Measurements from ENCODE around the gene MAP6. TPM values are rescaled to one million over a fixed set of nuclear protein-coding genes. Genes with fewer than 3 reads are reported as not detected.

MAP6 gene
- total and polyA plus RNA-seq, 2 of the 13 experiments (the other 11 are each of a cell fraction or from before 2014, with no cell fraction given), result 0.04 TPM; not detected in 1

GRCh38 chr11:75579841-75580240 is 89.0 kb downstream of the MAP6 start:
- POLR2A ChIA-PET, result no interaction called here
- DNase-seq (ENCODE audit: low spot score) (no peak), FAIRE-seq (no peak), ATAC-seq (no peak)
- no peak overlapping the region for H3K4me3 ChIP-seq (replicated peaks in 1 of 3; ENCODE audit: insufficient read depth in 1 of 3, low read depth in 2 of 3, low read length in 3 of 3)
- peaks cover 17% of the 10 kb centered on the region for H3K4me1 ChIP-seq (ENCODE audit: insufficient read depth, low read length)
- no peaks in the 10 kb centered on the region for H3K9me3 ChIP-seq (ENCODE audit: low read length)
- CTCF ChIA-PET (ENCODE audit: low intra/inter-chr PET ratio, low total read pairs), result no interaction called here
- H3K27ac ChIP-seq (ENCODE audit: extremely low read length, insufficient read depth, low read length), result no peak overlapping the region
- H3K27me3 ChIP-seq (ENCODE audit: control insufficient read depth in 1 of 2, insufficient read depth in 2 of 2, low read length in 2 of 2), result peaks cover 0 to 10% of the 10 kb centered on the region in 2 experiments; a peak in 3 of 5 replicates
- H2AFZ ChIP-seq (ENCODE audit: low read length), result no peak overlapping the region
- no TSS peak for BruUV-seq (replicated peaks)
- TF ChIP-seq HNF4G (IDR thresholded peaks at IDR 0.05; ENCODE audit: borderline replicate concordance, low read depth, low read length) (no peak), HNF4G (CRISPR knock-in tag; IDR thresholded peaks at IDR 0.05; ENCODE audit: borderline replicate concordance, low read depth) (no peak), STAT5B (CRISPR knock-in tag; IDR thresholded peaks at IDR 0.05) (no peak), HMGXB4 (CRISPR knock-in tag; IDR thresholded peaks at IDR 0.05; ENCODE audit: borderline replicate concordance in 1 of 2, low read depth in 1 of 2) (no peak), PCBP1 (IDR thresholded peaks at IDR 0.05; ENCODE audit: borderline replicate concordance, low read depth, low read length) (no peak), TAF1 (CRISPR knock-in tag; IDR thresholded peaks at IDR 0.05) (no peak), ZBTB42 (CRISPR knock-in tag; IDR thresholded peaks at IDR 0.05) (no peak), NFRKB (IDR thresholded peaks at IDR 0.05) (no peak), KMT2B (CRISPR knock-in tag; IDR thresholded peaks at IDR 0.05) (no peak), NR1H2 (CRISPR knock-in tag; IDR thresholded peaks at IDR 0.05; ENCODE audit: borderline replicate concordance, low read depth) (no peak), HNF1B (CRISPR knock-in tag; IDR thresholded peaks at IDR 0.05) (no peak), NFE2 (CRISPR knock-in tag; IDR thresholded peaks at IDR 0.05) (no peak), CAMTA2 (CRISPR knock-in tag; IDR thresholded peaks at IDR 0.05; ENCODE audit: borderline replicate concordance) (no peak), MEIS1 (CRISPR knock-in tag; IDR thresholded peaks at IDR 0.05; ENCODE audit: borderline replicate concordance) (no peak), GATAD1 (CRISPR knock-in tag; IDR thresholded peaks at IDR 0.05) (no peak), NR0B2 (CRISPR knock-in tag; IDR thresholded peaks at IDR 0.05) (no peak), ZNF740 (CRISPR knock-in tag; IDR thresholded peaks at IDR 0.05) (no peak), ZNF441 (CRISPR knock-in tag; IDR thresholded peaks at IDR 0.05; ENCODE audit: borderline replicate concordance) (no peak), ZNF30 (CRISPR knock-in tag; IDR thresholded peaks at IDR 0.05) (no peak), ZC3H4 (CRISPR knock-in tag; IDR thresholded peaks at IDR 0.05; ENCODE audit: borderline replicate concordance) (no peak), ZNF704 (CRISPR knock-in tag; IDR thresholded peaks at IDR 0.05; ENCODE audit: borderline replicate concordance) (no peak)
- H4K20me1 ChIP-seq (ENCODE audit: insufficient read depth, low read length), result no peaks in the 10 kb centered on the region
- H3K79me2 ChIP-seq (ENCODE audit: insufficient read depth, low read length), result no peaks in the 10 kb centered on the region
- intact Hi-C loops (cut with micrococcal nuclease; ENCODE audit: unreplicated experiment), result no loop called here
- H3K36me3 ChIP-seq (replicated peaks in 1 of 2; ENCODE audit: control insufficient read depth in 1 of 2, insufficient read depth in 2 of 2, low read length in 2 of 2), result no peaks in the 10 kb centered on the region
- WGBS (ENCODE audit: low lambda C conversion rate), result 0% methylated on average over 1 of the region's 1 CpG
- in situ Hi-C loops (cut with HindIII; ENCODE audit: extremely low pct_ligation_motif_present, low pct_unique_long_range_greater_than_20kb), result loop anchor here (5.0 kb wide), 1 partner anchor 38 kb away; no protein-coding TSS in a partner anchor
- H3K9ac ChIP-seq (ENCODE audit: insufficient read depth, low read depth, low read length), result no peak overlapping the region
- H3K4me2 ChIP-seq (ENCODE audit: low read depth, low read length), result no peak overlapping the region
